ENCODE measurements around the gene DPH2.

The DPH2 gene

DNA sequence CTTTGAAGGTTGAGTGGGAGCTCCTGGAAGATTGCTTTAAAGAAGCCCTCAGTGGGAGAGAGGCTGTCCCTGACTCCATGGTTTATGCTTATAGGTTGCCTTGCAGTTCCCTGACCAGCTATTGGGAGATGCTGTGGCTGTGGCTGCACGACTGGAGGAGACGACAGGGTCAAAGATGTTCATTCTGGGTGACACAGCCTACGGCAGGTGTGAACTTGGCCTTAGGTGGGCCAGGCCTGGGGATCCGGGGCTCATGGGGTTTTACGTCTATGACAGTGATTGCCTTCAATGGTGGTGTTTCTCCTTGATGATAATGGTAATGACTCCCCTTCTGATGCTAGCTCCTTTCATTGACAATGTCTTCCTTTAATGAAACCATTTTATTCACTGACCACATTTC is 692 bp downstream of the DPH2 start:
- DNase-seq, result no peak

DNA sequence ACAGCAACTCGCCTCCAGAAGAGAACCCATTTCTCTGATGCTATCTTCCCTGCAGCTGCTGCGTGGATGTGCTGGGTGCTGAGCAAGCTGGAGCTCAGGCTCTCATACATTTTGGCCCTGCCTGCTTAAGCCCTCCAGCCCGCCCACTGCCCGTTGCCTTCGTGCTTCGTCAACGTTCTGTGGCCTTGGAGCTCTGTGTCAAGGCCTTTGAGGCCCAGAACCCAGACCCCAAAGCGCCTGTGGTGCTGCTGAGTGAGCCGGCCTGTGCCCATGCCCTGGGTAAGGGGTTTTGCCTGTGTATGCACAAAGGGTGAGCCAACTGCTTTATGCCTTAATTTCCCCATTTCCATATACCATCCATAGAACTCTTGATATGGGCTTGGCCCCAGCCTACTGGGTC is 1.1 kb downstream of the DPH2 start:
- no peak for DNase-seq

DNA sequence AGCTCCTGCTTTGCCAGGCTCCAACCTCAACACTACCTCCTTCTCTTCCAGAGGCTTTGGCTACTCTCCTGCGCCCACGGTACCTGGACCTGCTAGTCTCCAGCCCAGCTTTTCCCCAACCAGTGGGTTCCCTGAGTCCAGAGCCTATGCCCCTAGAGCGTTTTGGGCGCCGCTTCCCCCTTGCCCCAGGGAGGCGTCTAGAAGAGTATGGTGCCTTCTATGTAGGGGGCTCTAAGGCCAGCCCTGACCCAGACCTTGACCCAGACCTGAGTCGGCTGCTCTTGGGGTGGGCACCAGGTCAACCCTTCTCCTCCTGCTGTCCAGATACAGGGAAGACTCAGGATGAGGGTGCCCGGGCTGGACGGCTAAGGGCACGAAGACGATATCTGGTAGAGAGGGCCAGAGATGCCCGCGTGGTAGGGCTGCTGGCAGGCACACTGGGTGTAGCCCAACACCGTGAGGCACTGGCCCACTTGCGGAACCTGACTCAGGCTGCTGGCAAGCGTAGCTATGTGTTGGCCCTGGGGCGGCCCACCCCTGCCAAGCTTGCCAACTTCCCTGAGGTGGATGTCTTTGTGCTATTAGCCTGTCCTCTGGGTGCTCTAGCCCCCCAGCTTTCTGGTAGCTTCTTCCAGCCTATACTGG is 1.6 kb downstream of the DPH2 start:
- no peak for DNase-seq

DNA sequence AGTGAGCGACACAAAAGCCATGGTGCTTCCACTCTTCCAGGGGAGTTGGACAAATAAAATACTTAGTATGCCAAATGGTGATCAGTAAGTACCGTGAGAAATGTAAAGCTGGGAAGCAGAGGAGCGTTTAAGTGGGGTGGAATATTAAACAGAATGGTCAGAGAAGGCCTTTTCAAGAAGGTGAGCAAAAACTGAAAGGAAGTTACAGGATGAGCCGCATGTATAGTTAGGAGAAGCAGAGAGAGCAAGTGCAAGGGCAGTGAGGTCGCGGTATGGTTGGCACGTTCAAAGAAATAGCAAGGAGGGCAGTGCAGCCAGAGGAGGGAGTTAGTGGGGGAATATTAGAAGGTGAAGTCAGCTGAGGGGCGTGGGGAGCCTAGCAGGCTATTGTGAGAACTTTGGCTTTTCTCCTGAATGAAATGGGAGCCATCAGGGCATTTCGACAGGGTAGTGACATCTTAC is 4.2 kb downstream of the DPH2 start:
- no peak for DNase-seq

DNA sequence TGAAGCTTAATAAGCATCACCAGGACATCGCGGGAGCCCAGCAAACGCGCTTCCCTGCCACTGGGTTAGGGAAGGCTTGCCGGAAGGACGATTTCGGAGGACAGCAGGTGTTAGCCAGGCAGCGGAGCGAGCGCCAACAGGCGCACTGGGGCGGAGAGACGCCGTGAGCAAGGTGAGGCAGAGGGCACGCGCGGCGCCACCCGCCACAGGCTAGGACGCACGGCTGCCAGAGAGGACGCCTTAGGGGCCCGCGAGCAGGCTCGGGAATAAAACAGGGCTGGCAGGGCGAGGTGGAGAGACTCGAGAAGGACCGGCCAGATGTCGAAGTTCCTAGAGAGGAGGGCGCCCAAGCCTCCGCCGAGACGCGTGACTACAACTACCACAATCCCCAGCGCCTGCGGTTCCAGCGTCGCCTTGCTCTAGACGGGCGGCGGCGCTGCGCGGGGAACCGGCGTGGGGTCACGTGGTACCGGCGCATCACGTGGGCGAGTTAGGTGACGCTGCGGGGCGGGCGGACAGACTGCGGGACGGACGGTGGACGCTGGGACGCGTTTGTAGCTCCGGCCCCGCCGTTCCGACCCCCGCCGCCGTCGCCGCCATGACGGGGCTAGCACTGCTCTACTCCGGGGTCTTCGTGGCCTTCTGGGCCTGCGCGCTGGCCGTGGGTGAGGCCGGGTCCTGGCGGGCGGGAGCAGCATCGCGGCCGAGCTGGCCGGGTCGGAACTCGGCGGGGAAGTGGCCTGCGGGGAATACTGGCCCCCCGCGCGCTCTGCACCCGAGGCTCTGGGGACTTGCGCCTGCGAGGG is 4.8 kb downstream of the DPH2 start, which contains the start of gene ATP6V0B:
TSS of gene ATP6V0B (plus strand) at position 518 of the 806 bp plus-strand sequence. CDS start at position 599, 81 bp downstream.
- DNase-seq, result peak; percentile 89

DNA sequence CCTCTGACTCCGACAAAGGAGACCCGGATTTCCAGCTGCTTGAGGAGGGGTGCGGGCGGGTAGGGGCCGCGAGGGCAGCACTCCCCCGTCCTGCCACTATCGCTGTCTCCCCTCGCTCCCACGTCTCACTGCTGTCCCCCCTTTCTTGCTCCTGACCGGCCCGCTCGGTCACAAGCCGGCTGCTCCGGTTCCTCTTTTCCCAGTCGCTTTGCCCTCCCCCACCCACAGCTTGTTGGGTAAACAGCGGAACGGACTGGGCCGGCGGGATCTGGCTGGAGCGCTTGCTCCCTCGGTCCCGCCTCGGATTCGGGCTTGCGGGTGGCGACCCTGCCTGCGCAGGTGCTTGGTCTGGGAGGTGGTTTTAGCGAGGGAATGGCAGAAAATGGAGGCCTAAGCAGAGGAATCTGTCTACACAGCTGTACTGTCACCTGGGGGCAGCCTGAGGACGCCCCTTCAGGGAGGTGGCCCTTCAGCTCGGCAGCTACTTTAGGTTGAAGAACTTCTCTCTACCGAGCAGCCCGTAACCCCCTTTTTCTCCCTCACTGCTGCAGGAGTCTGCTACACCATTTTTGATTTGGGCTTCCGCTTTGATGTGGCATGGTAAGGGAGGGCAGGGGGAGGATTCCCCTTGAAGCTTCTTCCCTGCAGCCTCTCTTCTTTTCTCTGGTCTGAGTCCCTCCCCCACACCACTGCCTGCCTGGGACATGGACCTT is 5.6 kb downstream of the DPH2 start:
- DNase-seq, result peak; percentile 18

DNA sequence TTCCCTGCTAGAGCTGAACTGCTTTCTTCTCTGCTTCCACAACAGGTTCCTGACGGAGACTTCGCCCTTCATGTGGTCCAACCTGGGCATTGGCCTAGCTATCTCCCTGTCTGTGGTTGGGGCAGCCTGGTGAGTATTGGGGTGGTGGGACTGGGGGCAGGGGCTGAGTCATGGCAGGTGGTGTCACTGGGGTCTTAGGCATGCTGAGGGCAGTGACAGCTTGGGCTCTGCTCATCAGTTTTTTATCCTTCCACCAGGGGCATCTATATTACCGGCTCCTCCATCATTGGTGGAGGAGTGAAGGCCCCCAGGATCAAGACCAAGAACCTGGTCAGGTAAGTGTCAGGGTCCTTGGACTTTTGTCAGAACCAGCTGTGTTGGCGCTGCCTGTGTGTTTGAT is 6.2 kb downstream of the DPH2 start:
- DNase-seq, result no peak

DNA sequence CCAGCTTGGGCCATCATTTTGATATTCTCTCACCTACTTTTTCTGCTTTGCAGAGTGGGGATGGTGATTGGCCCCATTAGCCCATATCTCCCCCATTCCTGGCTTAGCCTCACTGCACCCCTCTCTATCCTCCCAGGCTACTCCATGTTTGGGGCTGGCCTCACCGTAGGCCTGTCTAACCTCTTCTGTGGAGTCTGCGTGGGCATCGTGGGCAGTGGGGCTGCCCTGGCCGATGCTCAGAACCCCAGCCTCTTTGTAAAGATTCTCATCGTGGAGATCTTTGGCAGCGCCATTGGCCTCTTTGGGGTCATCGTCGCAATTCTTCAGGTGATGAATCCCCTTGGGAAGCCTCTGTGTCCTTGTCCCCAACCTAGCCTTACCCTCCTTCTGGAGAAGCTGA is 7.1 kb downstream of the DPH2 start:
- no peak for DNase-seq

DNA sequence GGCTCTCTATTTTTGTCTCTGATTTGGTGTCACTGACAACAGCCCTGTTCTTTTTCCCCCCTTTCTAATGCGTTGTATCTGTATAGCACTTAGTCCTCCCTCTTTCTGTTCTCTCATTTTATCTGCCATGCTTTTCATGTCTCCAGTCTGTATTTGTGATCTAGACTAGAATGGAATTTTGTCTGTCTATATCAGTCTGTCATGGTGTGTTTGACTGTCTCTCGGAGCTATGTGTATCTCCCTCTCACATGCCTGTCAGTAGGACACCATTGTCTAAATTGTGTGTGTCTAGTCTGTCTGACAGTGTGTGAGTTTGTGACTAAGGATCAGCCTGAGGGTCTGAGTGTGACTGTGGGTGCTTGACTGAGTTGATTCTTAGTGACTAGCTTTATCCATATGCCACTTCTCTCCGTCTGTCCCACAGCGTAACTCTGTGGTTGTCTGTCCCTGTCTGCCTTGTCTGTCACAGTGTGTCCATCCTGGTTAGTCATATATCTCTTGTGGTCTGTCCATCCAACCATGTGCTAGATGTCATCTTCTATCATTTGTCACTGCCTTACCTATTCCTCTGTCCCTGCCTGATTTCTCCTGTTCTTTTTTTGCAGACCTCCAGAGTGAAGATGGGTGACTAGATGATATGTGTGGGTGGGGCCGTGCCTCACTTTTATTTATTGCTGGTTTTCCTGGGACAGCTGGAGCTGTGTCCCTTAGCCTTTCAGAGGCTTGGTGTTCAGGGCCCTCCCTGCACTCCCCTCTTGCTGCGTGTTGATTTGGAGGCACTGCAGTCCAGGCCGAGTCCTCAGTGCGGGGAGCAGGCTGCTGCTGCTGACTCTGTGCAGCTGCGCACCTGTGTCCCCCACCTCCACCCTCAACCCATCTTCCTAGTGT is 7.8 kb downstream of the DPH2 start:
- DNase-seq, result no peak

DNA sequence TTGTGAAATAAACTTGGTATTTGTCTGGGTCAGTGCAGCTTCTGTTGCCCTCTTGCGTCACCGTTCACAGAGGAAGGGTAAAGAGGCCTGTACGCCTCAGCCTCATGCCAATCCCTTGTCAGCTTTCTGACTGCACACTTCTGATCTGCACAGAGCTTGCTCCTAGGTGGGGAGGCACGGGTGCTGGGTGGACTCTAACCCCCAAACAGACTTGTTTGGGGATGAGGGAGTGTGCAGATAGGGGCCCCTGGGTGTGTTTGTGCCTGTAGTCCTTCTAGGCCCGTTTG is 8.4 kb downstream of the DPH2 start:
- no peak for DNase-seq

DNA sequence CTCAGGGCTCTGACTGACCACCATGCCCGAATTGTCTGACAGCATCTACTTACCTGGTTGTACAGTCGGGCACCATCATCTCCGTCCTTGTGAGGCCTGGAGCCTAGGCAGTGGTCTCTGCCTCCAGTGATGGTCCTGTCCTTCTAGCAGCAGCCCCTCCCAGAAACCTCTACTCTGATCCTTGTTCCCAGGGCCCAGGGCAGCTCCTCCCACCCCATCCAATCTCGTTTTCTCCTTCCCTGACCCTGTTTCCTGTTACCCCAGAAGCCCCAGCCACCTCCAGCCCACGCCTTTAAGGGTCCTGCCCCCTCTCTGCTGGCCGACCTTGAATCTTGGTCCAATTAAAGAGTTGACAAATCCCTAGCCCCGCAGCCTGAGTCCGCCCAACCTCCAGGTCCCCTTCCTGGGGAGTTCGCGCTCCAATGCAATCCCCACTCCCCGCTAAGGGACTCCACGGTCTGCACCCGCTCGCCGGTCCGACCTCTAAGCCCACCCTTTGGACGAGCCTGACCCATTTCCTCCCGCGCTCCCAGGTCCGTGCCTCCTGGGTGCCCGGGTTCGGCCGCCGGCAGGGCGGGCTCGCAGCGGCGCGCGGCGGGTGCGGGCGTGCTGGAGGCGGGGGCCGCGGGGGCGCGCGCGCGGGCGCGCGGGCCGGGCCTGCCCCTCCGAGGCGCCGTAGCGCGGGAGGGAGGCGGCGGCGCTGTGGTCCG is 8.9 kb downstream of the DPH2 start, which contains the start of gene B4GALT2:
TSS of gene B4GALT2 (plus strand) at position 660 of the 710 bp plus-strand sequence. CDS start 1,951 bp downstream, outside the sequence.
- DNase-seq, result peak; percentile 18

DNA sequence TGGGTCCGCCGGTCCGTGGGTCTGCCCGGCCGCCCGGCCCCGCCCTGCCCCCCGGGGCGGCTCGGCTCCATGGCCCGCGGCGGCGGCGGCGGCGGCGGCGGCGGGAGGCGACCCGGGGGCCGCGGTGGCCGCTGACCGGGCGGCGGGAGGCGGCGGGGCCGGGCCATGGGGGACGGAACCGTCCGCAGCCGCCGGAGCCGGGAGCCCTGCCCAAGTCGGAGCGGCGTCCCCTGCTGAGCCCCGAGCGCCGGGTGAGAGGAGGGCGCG is 9.4 kb downstream of the DPH2 start:
- DNase-seq, result no peak

DNA sequence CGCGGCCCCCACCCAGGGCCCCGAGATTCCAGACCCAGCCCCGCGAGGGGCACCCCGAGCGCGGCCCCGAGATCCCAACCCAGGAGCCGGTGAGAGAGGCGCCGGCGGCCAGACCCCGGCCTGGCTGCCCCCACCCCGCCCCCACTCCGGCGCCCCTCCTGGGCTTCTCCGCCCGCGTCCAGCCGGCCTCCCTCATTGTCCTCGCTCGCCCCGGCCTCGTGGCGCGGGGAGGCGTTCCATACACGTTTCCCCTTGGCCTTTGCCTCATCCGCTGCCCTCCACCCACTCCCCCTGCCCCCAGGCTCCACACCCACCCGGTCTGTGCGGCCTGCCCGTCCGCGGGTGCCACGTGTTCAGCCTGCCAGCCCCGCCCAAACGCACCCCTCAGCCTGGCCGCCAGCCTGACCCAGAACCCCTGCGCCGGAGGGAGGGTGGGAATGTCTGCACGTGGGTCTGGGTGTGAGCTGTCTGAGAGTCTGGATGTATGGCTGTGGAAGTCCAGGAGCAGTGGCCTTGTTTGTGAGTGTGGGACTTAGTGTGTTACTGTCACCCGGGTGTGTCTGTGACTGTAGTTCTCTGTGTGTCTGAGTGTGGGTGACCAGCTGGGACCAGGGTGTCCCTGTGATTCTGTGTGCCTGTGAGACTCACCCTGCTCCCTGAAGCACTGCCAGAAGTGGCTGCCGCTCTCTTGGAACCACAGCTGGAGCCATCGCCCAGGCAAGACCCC is 9.9 kb downstream of the DPH2 start:
- no peak for DNase-seq

DNA sequence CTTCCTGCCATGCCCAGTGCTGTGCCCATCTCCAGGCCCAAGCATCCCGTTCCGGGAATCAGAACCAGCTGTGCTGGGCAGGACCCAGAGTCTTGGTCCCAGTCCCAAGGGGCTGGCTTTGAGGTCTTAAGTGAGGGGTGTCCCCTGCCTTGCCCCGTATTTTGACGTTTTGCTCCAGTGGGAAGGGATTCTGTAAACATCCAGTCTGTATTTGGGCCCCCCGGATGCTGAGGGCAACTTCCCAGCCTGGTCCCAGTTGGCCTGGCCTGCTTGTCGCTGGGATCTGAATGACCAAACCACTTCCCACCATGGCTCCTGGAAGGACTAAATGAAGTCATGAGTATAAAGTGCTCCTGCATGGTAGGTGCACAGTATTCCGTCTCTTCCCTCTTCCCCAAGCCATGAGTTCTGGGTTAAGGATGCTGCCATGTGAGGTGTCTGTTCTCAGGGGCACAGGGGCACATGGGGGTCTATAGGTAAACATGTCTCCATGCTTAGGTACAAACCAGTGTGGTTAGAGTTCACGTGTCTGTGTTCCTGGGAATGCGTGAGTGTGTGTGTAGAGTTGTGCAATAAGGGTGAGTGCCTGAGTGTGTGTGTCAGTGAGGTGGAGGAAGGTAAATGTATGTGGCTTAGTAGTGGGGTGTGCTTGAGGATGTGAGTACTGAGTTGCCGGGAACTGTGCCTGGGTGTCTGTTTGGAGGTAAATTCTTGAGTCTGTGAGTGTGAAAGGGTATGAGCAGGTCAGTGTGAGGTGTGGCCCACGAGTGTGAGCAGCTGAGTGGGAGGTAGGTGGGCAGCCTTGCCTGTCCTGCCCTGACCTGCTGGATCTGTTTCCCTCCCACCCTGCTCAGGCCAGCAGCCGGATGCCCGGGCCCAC is 10.7 kb downstream of the DPH2 start:
- no peak for DNase-seq

DNA sequence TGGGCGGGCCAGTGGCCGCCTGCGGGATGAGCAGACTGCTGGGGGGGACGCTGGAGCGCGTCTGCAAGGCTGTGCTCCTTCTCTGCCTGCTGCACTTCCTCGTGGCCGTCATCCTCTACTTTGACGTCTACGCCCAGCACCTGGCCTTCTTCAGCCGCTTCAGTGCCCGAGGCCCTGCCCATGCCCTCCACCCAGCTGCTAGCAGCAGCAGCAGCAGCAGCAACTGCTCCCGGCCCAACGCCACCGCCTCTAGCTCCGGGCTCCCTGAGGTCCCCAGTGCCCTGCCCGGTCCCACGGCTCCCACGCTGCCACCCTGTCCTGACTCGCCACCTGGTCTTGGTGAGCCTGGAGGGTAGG is 11.3 kb downstream of the DPH2 start:
- DNase-seq, result no peak

DNA sequence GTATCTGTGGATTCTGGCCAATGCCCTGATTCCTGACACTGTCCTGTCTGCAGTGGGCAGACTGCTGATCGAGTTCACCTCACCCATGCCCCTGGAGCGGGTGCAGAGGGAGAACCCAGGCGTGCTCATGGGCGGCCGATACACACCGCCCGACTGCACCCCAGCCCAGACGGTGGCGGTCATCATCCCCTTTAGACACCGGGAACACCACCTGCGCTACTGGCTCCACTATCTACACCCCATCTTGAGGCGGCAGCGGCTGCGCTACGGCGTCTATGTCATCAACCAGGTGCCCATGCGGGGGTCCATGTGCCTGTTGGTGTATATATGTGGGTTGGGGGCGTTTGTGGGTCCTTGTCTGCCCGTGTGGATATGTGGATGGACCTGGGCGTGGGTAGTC is 11.8 kb downstream of the DPH2 start:
- no peak for DNase-seq

DNA sequence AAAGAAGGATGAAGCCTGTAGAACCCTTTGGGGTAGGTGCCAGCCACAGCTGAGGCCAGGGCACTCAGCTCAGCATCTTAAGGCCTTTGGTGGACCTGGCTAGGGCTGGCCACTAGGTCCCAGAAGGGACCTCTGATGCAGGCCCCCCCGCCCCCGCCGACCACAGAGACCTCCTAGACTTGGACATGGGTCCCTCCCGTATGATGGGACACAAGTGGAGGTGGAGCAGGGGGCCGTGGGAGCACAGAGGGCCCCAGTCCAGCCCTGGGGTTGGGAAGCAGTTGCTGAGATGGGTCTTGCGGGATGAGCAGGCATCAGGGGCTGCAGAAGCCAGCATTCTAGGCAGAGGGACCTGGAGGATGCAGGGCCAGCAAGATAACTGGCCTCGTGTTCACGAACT is 12.4 kb downstream of the DPH2 start:
- DNase-seq, result no peak

DNA sequence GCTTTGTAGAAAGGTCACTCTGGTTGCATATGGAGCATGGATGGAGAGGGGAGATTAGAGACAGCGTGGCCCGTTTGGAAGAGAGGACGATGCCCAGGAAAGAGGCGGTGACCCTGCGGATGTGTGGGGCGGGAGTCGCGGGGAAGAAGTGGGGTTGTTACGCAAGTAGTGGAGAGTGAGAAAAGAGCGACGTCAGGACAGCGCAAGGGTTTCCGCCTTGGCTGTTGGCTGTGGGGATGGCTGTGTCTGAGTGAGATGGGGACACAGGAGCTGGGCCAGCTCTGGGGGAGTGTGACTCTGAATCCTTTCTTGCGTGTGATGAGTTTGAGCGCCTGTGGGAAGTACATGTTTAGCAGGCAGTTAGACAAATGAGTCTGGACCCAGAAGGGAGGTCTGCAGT is 13.0 kb downstream of the DPH2 start:
- no peak for DNase-seq

DNA sequence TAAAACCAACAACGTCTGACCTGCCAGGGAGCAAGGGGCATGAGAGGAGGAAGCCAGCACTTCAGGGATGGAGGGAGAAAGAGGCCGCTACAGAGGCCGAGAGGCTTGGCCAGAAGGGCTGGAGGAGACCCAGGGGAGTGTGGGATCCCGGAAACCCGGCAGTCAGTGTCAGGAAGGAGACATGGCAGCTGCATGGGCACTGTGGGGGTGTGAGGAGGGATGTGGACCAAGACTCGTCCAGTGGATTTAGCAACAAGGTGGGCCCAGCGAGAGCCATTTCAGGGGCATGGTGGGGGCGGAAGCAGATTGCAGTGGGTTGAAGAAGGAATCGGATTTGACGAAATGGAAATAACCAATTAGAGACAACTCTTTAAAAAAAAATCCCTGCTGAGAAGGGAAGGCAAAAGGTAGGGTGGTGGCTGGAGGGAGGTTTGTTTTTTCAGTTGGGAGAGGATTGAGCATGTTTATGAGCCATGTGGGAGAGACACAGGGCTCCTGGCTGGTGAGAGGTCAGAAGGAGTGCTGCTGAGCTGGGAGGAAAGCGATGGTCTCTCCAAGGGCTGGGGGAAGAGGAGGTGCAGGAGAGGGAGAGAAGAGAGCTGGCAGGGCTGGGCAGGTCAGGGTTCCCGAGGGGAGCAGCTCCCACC is 13.6 kb downstream of the DPH2 start:
- DNase-seq, result no peak

DNA sequence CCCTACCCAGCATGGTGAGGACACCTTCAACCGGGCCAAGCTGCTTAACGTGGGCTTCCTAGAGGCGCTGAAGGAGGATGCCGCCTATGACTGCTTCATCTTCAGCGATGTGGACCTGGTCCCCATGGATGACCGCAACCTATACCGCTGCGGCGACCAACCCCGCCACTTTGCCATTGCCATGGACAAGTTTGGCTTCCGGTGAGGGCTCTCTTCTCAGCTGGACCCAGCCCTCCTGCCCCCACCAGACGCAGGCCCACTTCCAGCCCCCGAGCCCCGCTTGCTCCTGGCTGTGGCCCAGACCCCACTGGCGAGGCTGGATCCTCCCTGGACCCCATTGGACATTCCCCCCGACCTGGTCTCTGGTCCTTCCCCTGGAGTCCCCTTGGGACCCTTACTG is 15.0 kb downstream of the DPH2 start:
- DNase-seq, result no peak
